Liver (tissue), 3 donors: Measurements from ENCODE around the gene ZNF446.

Experiments
- EGR1 ChIP-seq, 2 donors: IDR thresholded peaks; 2 replicates each; pipeline ENCODE4 v1.6.1; 2016 to 2018; ENCODE audit warnings: antibody characterized with exemption in 2 of 2, low read depth in 2 of 2
- JUND ChIP-seq, 2 donors: IDR thresholded peaks; 2 replicates each; pipeline ENCODE4 v1.6.1; 2016; ENCODE audit warnings: antibody characterized with exemption in 2 of 2
- RAD21 ChIP-seq, 2 donors: IDR thresholded peaks; 2 replicates each; pipeline ENCODE4 v1.6.1; 2016; ENCODE audit warnings: antibody characterized with exemption in 2 of 2, mild to moderate bottlenecking in 2 of 2
- TAF1 ChIP-seq: conservative IDR thresholded peaks from 2 replicates; pipeline ENCODE4 v1.6.1; 2016; ENCODE audit warnings: antibody characterized with exemption, mild to moderate bottlenecking
- TF ChIP-seq, protein P1 (sequence below): fragments of 150-350 bp; IDR thresholded peaks from 2 replicates; pipeline ENCODE4 v1.5.1; 2017; ENCODE audit warnings: improper control_type of control experiment, low read depth, low read length; ENCODE audit not compliant: missing input control
- donor health status: healthy.
- donor health status: healthy.

DNA sequence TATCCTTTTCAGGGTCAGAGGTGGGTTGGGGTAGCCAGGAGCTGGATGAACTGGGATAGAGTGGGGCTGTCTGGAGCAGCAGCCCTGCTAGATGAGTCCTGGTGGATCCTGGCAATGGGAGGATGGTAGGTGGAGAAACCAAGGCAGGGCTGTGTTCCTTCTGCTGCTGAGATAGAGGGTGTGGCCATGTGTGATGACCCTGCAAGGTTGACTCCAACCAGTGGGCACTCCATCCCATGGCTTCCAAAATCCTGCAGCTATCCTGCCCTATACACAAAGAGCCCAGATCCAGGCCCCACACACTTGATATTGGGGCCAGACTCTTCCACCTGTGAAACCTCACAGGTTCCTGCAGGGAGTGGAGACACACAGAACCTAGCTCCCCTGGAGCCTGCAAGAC, 2.4 kb upstream of the ZNF446 start:
- TF ChIP-seq JUND (IDR thresholded peaks at IDR 0.05) (no peak), RAD21 (IDR thresholded peaks at IDR 0.05) (no peak), EGR1 (IDR thresholded peaks at IDR 0.05; ENCODE audit: low read depth in 2 of 2) (no peak), TAF1 (no peak)
- TF ChIP-seq, protein P1, sequence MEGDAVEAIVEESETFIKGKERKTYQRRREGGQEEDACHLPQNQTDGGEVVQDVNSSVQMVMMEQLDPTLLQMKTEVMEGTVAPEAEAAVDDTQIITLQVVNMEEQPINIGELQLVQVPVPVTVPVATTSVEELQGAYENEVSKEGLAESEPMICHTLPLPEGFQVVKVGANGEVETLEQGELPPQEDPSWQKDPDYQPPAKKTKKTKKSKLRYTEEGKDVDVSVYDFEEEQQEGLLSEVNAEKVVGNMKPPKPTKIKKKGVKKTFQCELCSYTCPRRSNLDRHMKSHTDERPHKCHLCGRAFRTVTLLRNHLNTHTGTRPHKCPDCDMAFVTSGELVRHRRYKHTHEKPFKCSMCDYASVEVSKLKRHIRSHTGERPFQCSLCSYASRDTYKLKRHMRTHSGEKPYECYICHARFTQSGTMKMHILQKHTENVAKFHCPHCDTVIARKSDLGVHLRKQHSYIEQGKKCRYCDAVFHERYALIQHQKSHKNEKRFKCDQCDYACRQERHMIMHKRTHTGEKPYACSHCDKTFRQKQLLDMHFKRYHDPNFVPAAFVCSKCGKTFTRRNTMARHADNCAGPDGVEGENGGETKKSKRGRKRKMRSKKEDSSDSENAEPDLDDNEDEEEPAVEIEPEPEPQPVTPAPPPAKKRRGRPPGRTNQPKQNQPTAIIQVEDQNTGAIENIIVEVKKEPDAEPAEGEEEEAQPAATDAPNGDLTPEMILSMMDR: no peak
